ENCODE measurements around the gene FRMD8. TPM values are rescaled to one million over a fixed set of nuclear protein-coding genes. Genes with fewer than 3 reads are reported as not detected.

Gene FRMD8
- polyA plus RNA-seq, 1 donor (not counting 4 experiments of a cell fraction or from before 2014, with no cell fraction given), result 24.1 TPM

- no peak overlapping the region for H3K9ac ChIP-seq (ENCODE audit: control insufficient read depth, extremely low read depth, insufficient read depth, low read length)
- peaks cover 12% of the 10 kb centered on the region for H3K4me1 ChIP-seq (ENCODE audit: control insufficient read depth, extremely low read depth, insufficient read depth, low read length)
- peaks cover 16 to 19% of the 10 kb centered on the region in 2 experiments for H3K36me3 ChIP-seq (ENCODE audit: control insufficient read depth in 2 of 2, extremely low read depth in 1 of 2, insufficient read depth in 2 of 2, low read length in 2 of 2)
- H3K79me2 ChIP-seq (ENCODE audit: control insufficient read depth, insufficient read depth, low read length), result no peaks in the 10 kb centered on the region
- H4K20me1 ChIP-seq (ENCODE audit: control insufficient read depth, extremely low read depth, insufficient read depth, low read length), result peaks cover 2% of the 10 kb centered on the region
- no peak overlapping the region for H3K27ac ChIP-seq (ENCODE audit: control insufficient read depth, insufficient read depth, low read length)
- H3K4me3 ChIP-seq (ENCODE audit: control insufficient read depth in 2 of 3, extremely low read depth in 1 of 3, insufficient read depth in 2 of 3, low read depth in 1 of 3, low read length in 3 of 3), result no peak overlapping the region
- TF ChIP-seq CTCF (optimal IDR thresholded peaks at IDR 0.05 in 1 of 3, IDR thresholded peaks at IDR 0.05 in 1 of 3, conservative IDR thresholded peaks at IDR 0.05 in 1 of 3; ENCODE audit: extremely low read depth in 1 of 3, insufficient read depth in 2 of 3, low read length in 3 of 3), result no peak
- no peak for TF ChIP-seq EZH2 (IDR thresholded peaks at IDR 0.05; ENCODE audit: low read length)
- no peak overlapping the region for H3K4me2 ChIP-seq (ENCODE audit: control insufficient read depth, extremely low read depth, insufficient read depth, low read depth, low read length)
- H3K9me1 ChIP-seq (ENCODE audit: control insufficient read depth, extremely low read depth, insufficient read depth, low read length), result no peaks in the 10 kb centered on the region
- dilution Hi-C loops (cut with MboI; ENCODE audit: extremely low pct_ligation_motif_present, low sequenced_read_pairs), result no loop called here
- DNase-seq (ENCODE audit: low read depth, low spot score) (no peak), FAIRE-seq (no peak)
- no peak overlapping the region for H2AFZ ChIP-seq (ENCODE audit: control insufficient read depth, low read length)
- no peaks in the 10 kb centered on the region for H3K9me3 ChIP-seq (ENCODE audit: control insufficient read depth, low read depth, low read length)
- H3K27me3 ChIP-seq (ENCODE audit: control insufficient read depth, extremely low read depth, insufficient read depth, low read length), result peaks cover 19% of the 10 kb centered on the region
These were observed 33.1 kb upstream of the FRMD8 start for GRCh38 chr11:65353376-65353775.

GRCh38 chr11:65353900-65354264 is 32.6 kb upstream of the FRMD8 start:
- dilution Hi-C loops (cut with MboI; ENCODE audit: extremely low pct_ligation_motif_present, low sequenced_read_pairs), result no loop called here
- FAIRE-seq, result no peak
- H3K9ac ChIP-seq (ENCODE audit: control insufficient read depth, extremely low read depth, insufficient read depth, low read length), result peak overlapping the region; percentile 61

More at GRCh38 chr11:65353900-65354264, 32.6 kb upstream of the FRMD8 start:
- peak overlapping the region; percentile 37 to 85 (median 65) for H3K4me3 ChIP-seq (ENCODE audit: control insufficient read depth in 2 of 3, extremely low read depth in 1 of 3, insufficient read depth in 2 of 3, low read depth in 1 of 3, low read length in 3 of 3)
- H3K9me1 ChIP-seq (ENCODE audit: control insufficient read depth, extremely low read depth, insufficient read depth, low read length), result no peaks in the 10 kb centered on the region
- DNase-seq (ENCODE audit: low read depth, low spot score), result no peak
- TF ChIP-seq EZH2 (IDR thresholded peaks at IDR 0.05; ENCODE audit: low read length) (no peak), CTCF (optimal IDR thresholded peaks at IDR 0.05 in 1 of 3, IDR thresholded peaks at IDR 0.05 in 1 of 3, conservative IDR thresholded peaks at IDR 0.05 in 1 of 3; ENCODE audit: extremely low read depth in 1 of 3, insufficient read depth in 2 of 3, low read length in 3 of 3) (no peak)
- peaks cover 12% of the 10 kb centered on the region for H3K4me1 ChIP-seq (ENCODE audit: control insufficient read depth, extremely low read depth, insufficient read depth, low read length)
- H3K9me3 ChIP-seq (ENCODE audit: control insufficient read depth, low read depth, low read length), result no peaks in the 10 kb centered on the region
- H3K27ac ChIP-seq (ENCODE audit: control insufficient read depth, insufficient read depth, low read length), result no peak overlapping the region
- H3K36me3 ChIP-seq (ENCODE audit: control insufficient read depth in 2 of 2, extremely low read depth in 1 of 2, insufficient read depth in 2 of 2, low read length in 2 of 2), result peaks cover 14 to 15% of the 10 kb centered on the region in 2 experiments
- peak overlapping the region; percentile 92 for H3K4me2 ChIP-seq (ENCODE audit: control insufficient read depth, extremely low read depth, insufficient read depth, low read depth, low read length)
- H4K20me1 ChIP-seq (ENCODE audit: control insufficient read depth, extremely low read depth, insufficient read depth, low read length), result peaks cover 2% of the 10 kb centered on the region
- no peaks in the 10 kb centered on the region for H3K79me2 ChIP-seq (ENCODE audit: control insufficient read depth, insufficient read depth, low read length)
- H2AFZ ChIP-seq (ENCODE audit: control insufficient read depth, low read length), result peak overlapping the region; percentile 42
- H3K27me3 ChIP-seq (ENCODE audit: control insufficient read depth, extremely low read depth, insufficient read depth, low read length), result peaks cover 19% of the 10 kb centered on the region
